H9 (cell line): ENCODE data around the gene ACCSL. TPM values are rescaled to one million over a fixed set of nuclear protein-coding genes. Genes with fewer than 3 reads are reported as not detected.

Experiments used
- DNase-seq: peaks from one replicate; pipeline ENCODE4 v3.0.0-alpha.2; 2017
- H2AFZ ChIP-seq: one replicate; pipeline ENCODE4 v1.6.1; 2013; ENCODE audit warnings: mild to moderate bottlenecking, low read length, control low read depth, moderate library complexity
- H2AK5ac ChIP-seq: 2 replicates; pipeline ENCODE4 v1.6.1; 2013; ENCODE audit warnings: low read length, control low read depth, mixed read lengths; ENCODE audit not compliant: insufficient read length
- H2BK120ac ChIP-seq: one replicate; pipeline ENCODE4 v1.6.1; 2013; ENCODE audit warnings: low read depth, mild to moderate bottlenecking, low read length, control low read depth, inconsistent platforms; ENCODE audit not compliant: poor library complexity, severe bottlenecking
- H2BK12ac ChIP-seq: 2 replicates; pipeline ENCODE4 v1.6.1; 2013; ENCODE audit warnings: low read length, control low read depth, mixed read lengths, low read depth; ENCODE audit not compliant: insufficient read length
- H2BK15ac ChIP-seq: 2 replicates; pipeline ENCODE4 v1.6.1; 2013; ENCODE audit warnings: low read depth, low read length, control low read depth
- H2BK20ac ChIP-seq: one replicate; pipeline ENCODE4 v1.6.1; 2013; ENCODE audit warnings: low read depth, mild to moderate bottlenecking, low read length, control low read depth, inconsistent platforms; ENCODE audit not compliant: poor library complexity, severe bottlenecking
- H2BK5ac ChIP-seq: 2 replicates; pipeline ENCODE4 v1.6.1; 2013; ENCODE audit warnings: low read length, control low read depth, mixed read lengths; ENCODE audit not compliant: insufficient read length
- H3K14ac ChIP-seq: 2 replicates; pipeline ENCODE4 v1.6.1; 2013; ENCODE audit warnings: low read length, control low read depth; ENCODE audit not compliant: insufficient read depth
- H3K18ac ChIP-seq: 2 replicates; pipeline ENCODE4 v1.6.1; 2013; ENCODE audit warnings: low read depth, mild to moderate bottlenecking, mixed read lengths, low read length, control low read depth; ENCODE audit not compliant: insufficient read length
- H3K23ac ChIP-seq: 2 replicates; pipeline ENCODE4 v1.6.1; 2013; ENCODE audit warnings: low read length, control low read depth, mixed read lengths, low read depth; ENCODE audit not compliant: insufficient read length
- H3K23me2 ChIP-seq: 2 replicates; pipeline ENCODE4 v1.6.1; 2013; ENCODE audit warnings: low read depth, mild to moderate bottlenecking, mixed read lengths, low read length, control low read depth; ENCODE audit not compliant: insufficient read length, poor library complexity, severe bottlenecking
- H3K27ac ChIP-seq: 2 replicates; pipeline ENCODE4 v1.5.1; 2013; ENCODE audit warnings: low read length, control low read depth, mixed read lengths, low read depth; ENCODE audit not compliant: insufficient read length
- H3K27me3 ChIP-seq: 2 replicates; pipeline ENCODE4 v1.6.1; 2013; ENCODE audit warnings: low read length, control low read depth, inconsistent platforms; ENCODE audit not compliant: insufficient read depth
- H3K4ac ChIP-seq: 2 replicates; pipeline ENCODE4 v1.6.1; 2013; ENCODE audit warnings: low read depth, mild to moderate bottlenecking, control low read depth, inconsistent platforms, low read length, moderate library complexity
- H3K4me1 ChIP-seq: 2 replicates; pipeline ENCODE4 v1.6.1; 2013; ENCODE audit warnings: low read length, control low read depth, inconsistent platforms; ENCODE audit not compliant: insufficient read depth
- H3K4me2 ChIP-seq: 2 replicates; pipeline ENCODE4 v1.6.1; 2013; ENCODE audit warnings: low read length, control low read depth, mixed read lengths; ENCODE audit not compliant: insufficient read length, insufficient read depth
- H3K56ac ChIP-seq: 2 replicates; pipeline ENCODE4 v1.6.1; 2013; ENCODE audit warnings: low read depth, mild to moderate bottlenecking, mixed read lengths, low read length, control low read depth; ENCODE audit not compliant: insufficient read length
- H3K79me1 ChIP-seq: 2 replicates; pipeline ENCODE4 v1.6.1; 2013; ENCODE audit warnings: low read depth, mild to moderate bottlenecking, moderate library complexity, low read length, control low read depth, inconsistent platforms; ENCODE audit not compliant: insufficient read depth, poor library complexity, severe bottlenecking
- H3K79me2 ChIP-seq: 2 replicates; pipeline ENCODE4 v1.6.1; 2013; ENCODE audit warnings: low read length, control low read depth, inconsistent platforms; ENCODE audit not compliant: insufficient read depth
- H3K9ac ChIP-seq: 2 replicates; pipeline ENCODE4 v1.6.1; 2013; ENCODE audit warnings: low read length, control low read depth, mixed read lengths; ENCODE audit not compliant: insufficient read length; ENCODE audit errors: extremely low read depth
- H3K9me3 ChIP-seq: one replicate; pipeline ENCODE4 v1.6.1; 2013; ENCODE audit warnings: low read depth, low read length, inconsistent platforms; ENCODE audit not compliant: control insufficient read depth
- H3T11ph ChIP-seq: one replicate; pipeline ENCODE4 v1.6.1; 2013; ENCODE audit warnings: mild to moderate bottlenecking, low read length, control low read depth, inconsistent platforms
- H4K20me1 ChIP-seq: one replicate; pipeline ENCODE4 v1.6.1; 2013; ENCODE audit not compliant: control insufficient read depth, insufficient read length, insufficient read depth
- H4K5ac ChIP-seq: 2 replicates; pipeline ENCODE4 v1.6.1; 2013; ENCODE audit warnings: low read depth, mild to moderate bottlenecking, mixed read lengths, low read length, control low read depth; ENCODE audit not compliant: insufficient read length
- H4K8ac ChIP-seq: replicated peaks from 2 replicates; pipeline ENCODE4 v1.6.1; 2013; ENCODE audit warnings: low read length, control low read depth, mixed read lengths, low read depth; ENCODE audit not compliant: insufficient read length
- H4K91ac ChIP-seq: 2 replicates; pipeline ENCODE4 v1.6.1; 2013; ENCODE audit warnings: low read depth, mild to moderate bottlenecking, moderate library complexity, mixed read lengths, low read length, control low read depth; ENCODE audit not compliant: insufficient read length
- H3K27ac Mint-ChIP-seq, 3 experiments: 2 replicates in 2 of 3; 3 replicates in 1 of 3; pipeline ENCODE4 v1.8.0; 2020 to 2021; ENCODE audit warnings: mixed read lengths in 3 of 3, mild to moderate bottlenecking in 1 of 3, moderate library complexity in 1 of 3
- H3K27me3 Mint-ChIP-seq: 2 replicates; pipeline ENCODE4 v1.8.0; 2021; ENCODE audit warnings: low read depth, mild to moderate bottlenecking, moderate library complexity, mixed read lengths
- H3K36me3 Mint-ChIP-seq, 3 experiments: 2 replicates in 2 of 3; 3 replicates in 1 of 3; pipeline ENCODE4 v1.8.0; 2020 to 2021; ENCODE audit warnings: low read depth in 3 of 3, mixed read lengths in 3 of 3; ENCODE audit not compliant: insufficient read depth in 1 of 3
- H3K4me1 Mint-ChIP-seq, 2 experiments: 2 replicates each; pipeline ENCODE4 v1.8.0; 2020; ENCODE audit warnings: mixed read lengths in 2 of 2
- H3K4me3 Mint-ChIP-seq, 2 experiments: 2 replicates in 1 of 2; 3 replicates in 1 of 2; pipeline ENCODE4 v1.8.0; 2020 to 2021; ENCODE audit warnings: mild to moderate bottlenecking in 2 of 2, mixed read lengths in 2 of 2, moderate library complexity in 1 of 2
- H3K9me3 Mint-ChIP-seq, 2 experiments: 2 replicates in 1 of 2; 3 replicates in 1 of 2; pipeline ENCODE4 v1.8.0; 2020; ENCODE audit warnings: mild to moderate bottlenecking in 2 of 2, mixed read lengths in 2 of 2, moderate library complexity in 1 of 2
- CTCF ChIP-seq: fragments of 200-600 bp; sonication (generic); conservative IDR thresholded peaks from 3 replicates; pipeline ENCODE4 v1.8.0; 2021; ENCODE audit warnings: antibody characterized with exemption, mild to moderate bottlenecking
- whole genome bisulfite sequencing: extraction: QIAGEN DNeasy Blood & Tissue Kit; methylation state at CpG from one replicate; pipeline ENCODE4 v1.1.7; 2013; ENCODE audit warnings: missing lambda C conversion rate, low lambda C conversion rate, mixed read lengths; ENCODE audit not compliant: insufficient read length; ENCODE audit errors: extremely low coverage; 5-methylcytosine and 5-hydroxymethylcytosine counted together
- total RNA-seq: library from RNA; stranded (reverse); gene quantifications from 2 replicates; pipeline ENCODE4 v1.2.1, GENCODE V29; 2021

ACCSL gene
- total RNA-seq, 1 experiment from 2014 or later = not detected

GRCh38 chr11:44072757-44073658 is 25.2 kb downstream of the ACCSL start:
- Histone ChIP-seq H3K27ac (no peak overlapping the region), H3K9ac (no peak overlapping the region), H3K79me2 (no peaks in the 10 kb centered on the region), H3K79me1 (no peaks in the 10 kb centered on the region), H2AFZ (no peak overlapping the region), H2AK5ac (no peak overlapping the region), H3T11ph (no peak overlapping the region), H4K91ac (no peak overlapping the region), H2BK20ac (no peak overlapping the region), H3K18ac (no peak overlapping the region), H3K4me1 (no peaks in the 10 kb centered on the region), H3K56ac (no peak overlapping the region), H3K27me3 (no peaks in the 10 kb centered on the region), H3K4me2 (no peak overlapping the region), H2BK15ac (no peak overlapping the region), H4K20me1 (no peaks in the 10 kb centered on the region), H4K8ac (no peak overlapping the region), H3K23me2 (no peaks in the 10 kb centered on the region), H2BK120ac (no peak overlapping the region), H2BK12ac (no peak overlapping the region), H2BK5ac (no peak overlapping the region), H3K23ac (no peak overlapping the region), H3K9me3 (no peaks in the 10 kb centered on the region), H4K5ac (no peak overlapping the region), H3K14ac (no peak overlapping the region), H3K4ac (no peak overlapping the region)
- no peak for TF ChIP-seq CTCF
- Mint-ChIP-seq H3K36me3 (peaks cover 0 to 11% (median 3%) of the 10 kb centered on the region in 3 experiments; a peak in 4 of 7 replicates), H3K9me3 (no peaks in the 10 kb centered on the region), H3K4me1 (peaks cover 18 to 19% of the 10 kb centered on the region in 2 experiments; a peak in 3 of 4 replicates), H3K4me3 (no peak overlapping the region), H3K27ac (peak overlapping the region in 1 of 3 experiments; percentile 38; a peak in 1 of 7 replicates), H3K27me3 (0 out of 2 replicates have a peak, but pooled peaks cover 1% of the 10 kb centered on the region)
- no CpG with 5 or more reads among the region's 8 CpGs for WGBS
- no peak for DNase-seq
